Measurements from ENCODE around the gene IST1. TPM values are rescaled to one million over a fixed set of nuclear protein-coding genes. Genes with fewer than 3 reads are reported as not detected.

IST1 gene
- total RNA-seq, 2 donors from 2014 or later: 60.3 to 82.8 TPM

DNA sequence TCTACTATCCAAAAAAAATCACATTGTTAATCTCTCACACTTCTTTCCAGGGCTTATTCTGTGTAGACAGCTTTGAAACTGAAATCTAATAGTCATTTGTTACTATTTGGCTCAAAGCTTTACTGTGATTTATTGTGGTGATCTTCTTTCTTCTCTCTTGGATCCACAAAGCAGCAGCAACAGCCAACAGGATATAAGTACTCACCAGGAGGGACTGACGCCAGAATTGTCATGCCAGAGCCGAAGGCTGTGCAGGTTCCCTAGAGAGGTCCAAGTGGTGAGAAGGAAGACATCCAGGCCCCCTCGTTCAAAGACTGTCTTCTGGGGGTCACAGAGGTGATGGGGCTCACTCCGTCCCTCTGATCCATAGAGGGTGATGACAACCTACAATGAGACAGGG lies 71.6 kb downstream of the IST1 start:
- no peak overlapping the region for H3K4me3 ChIP-seq
- no peaks in the 10 kb centered on the region for H3K27me3 ChIP-seq
- DNase-seq: no peak
- no peaks in the 10 kb centered on the region for H3K9me3 ChIP-seq
- no peak overlapping the region for H3K27ac ChIP-seq
- no peak for TF ChIP-seq POLR2A (IDR thresholded peaks at IDR 0.05)
- TF ChIP-seq, protein P1, sequence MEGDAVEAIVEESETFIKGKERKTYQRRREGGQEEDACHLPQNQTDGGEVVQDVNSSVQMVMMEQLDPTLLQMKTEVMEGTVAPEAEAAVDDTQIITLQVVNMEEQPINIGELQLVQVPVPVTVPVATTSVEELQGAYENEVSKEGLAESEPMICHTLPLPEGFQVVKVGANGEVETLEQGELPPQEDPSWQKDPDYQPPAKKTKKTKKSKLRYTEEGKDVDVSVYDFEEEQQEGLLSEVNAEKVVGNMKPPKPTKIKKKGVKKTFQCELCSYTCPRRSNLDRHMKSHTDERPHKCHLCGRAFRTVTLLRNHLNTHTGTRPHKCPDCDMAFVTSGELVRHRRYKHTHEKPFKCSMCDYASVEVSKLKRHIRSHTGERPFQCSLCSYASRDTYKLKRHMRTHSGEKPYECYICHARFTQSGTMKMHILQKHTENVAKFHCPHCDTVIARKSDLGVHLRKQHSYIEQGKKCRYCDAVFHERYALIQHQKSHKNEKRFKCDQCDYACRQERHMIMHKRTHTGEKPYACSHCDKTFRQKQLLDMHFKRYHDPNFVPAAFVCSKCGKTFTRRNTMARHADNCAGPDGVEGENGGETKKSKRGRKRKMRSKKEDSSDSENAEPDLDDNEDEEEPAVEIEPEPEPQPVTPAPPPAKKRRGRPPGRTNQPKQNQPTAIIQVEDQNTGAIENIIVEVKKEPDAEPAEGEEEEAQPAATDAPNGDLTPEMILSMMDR (IDR thresholded peaks at IDR 0.05): no peak
- H3K4me1 ChIP-seq: no peaks in the 10 kb centered on the region
- H3K36me3 ChIP-seq (replicated peaks in 1 of 2; ENCODE audit: insufficient read depth in 1 of 2, low read depth in 2 of 2): no peaks in the 10 kb centered on the region
- ATAC-seq: no peak
- intact Hi-C loops (cut with DNase I): no loop called here
- 56 to 58% methylated on average over 4 of the region's 4 CpGs for WGBS, 2 donors

DNA sequence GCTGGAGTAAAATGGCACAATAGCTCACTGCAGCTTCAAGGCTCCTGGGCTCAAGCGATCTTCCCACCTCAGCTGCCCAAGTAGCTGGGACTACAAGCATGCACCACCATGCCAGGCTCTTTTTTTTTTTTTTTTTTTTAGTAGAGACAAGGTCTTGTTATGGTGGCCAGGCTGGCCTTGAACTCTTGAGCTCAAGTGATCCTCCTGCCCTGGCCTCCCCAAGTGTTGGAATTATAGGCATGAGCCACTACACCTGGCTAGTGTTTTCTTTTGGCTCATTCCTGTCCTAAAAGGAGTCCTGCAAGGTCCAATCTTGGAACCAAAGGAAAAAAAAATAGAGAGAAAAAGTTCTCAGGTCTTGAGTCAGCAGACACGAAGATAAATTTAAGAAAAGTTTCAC lies 74.0 kb downstream of the IST1 start:
- ATAC-seq (no peak), DNase-seq (no peak)
- Histone ChIP-seq H3K27ac (no peak overlapping the region), H3K27me3 (no peaks in the 10 kb centered on the region), H3K36me3 (replicated peaks in 1 of 2; ENCODE audit: insufficient read depth in 1 of 2, low read depth in 2 of 2) (no peaks in the 10 kb centered on the region), H3K4me3 (no peak overlapping the region), H3K4me1 (no peaks in the 10 kb centered on the region), H3K9me3 (no peaks in the 10 kb centered on the region)
- WGBS, 2 donors: 88% methylated on average over 2 of the region's 2 CpGs
- TF ChIP-seq, protein P1 (IDR thresholded peaks at IDR 0.05): no peak
- no peak for TF ChIP-seq POLR2A (IDR thresholded peaks at IDR 0.05)
- intact Hi-C loops (cut with DNase I): no loop called here

DNA sequence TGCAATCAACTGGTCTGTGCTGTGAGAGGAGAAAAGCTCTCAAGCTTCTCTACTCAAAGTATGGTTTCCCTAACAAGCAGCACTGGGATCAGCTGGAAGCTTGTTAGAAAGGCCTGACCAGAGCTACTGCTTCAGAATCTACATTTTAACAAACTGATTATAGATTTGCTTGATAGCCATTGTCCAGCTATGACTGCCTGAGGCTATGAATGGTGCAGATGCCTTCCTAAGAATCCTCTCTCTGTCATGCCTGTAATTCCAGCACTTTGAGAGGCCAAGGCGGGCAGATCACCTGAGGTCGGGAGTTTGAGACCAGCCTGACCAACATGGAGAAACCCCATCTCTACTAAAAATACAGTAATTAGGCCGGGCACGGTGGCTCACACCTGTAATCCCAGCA lies 76.2 kb downstream of the IST1 start:
- no peaks in the 10 kb centered on the region for H3K4me1 ChIP-seq
- no peaks in the 10 kb centered on the region for H3K9me3 ChIP-seq
- no peaks in the 10 kb centered on the region for H3K27me3 ChIP-seq
- no peak for ATAC-seq
- WGBS, 2 donors: 81 to 91% methylated on average over 4 of the region's 4 CpGs
- H3K27ac ChIP-seq: no peak overlapping the region
- intact Hi-C loops (cut with DNase I): no loop called here
- no peaks in the 10 kb centered on the region for H3K36me3 ChIP-seq (replicated peaks in 1 of 2; ENCODE audit: insufficient read depth in 1 of 2, low read depth in 2 of 2)
- H3K4me3 ChIP-seq: no peak overlapping the region
- TF ChIP-seq, protein P1 (IDR thresholded peaks at IDR 0.05): no peak
- no peak for TF ChIP-seq POLR2A (IDR thresholded peaks at IDR 0.05)
- no peak for DNase-seq

DNA sequence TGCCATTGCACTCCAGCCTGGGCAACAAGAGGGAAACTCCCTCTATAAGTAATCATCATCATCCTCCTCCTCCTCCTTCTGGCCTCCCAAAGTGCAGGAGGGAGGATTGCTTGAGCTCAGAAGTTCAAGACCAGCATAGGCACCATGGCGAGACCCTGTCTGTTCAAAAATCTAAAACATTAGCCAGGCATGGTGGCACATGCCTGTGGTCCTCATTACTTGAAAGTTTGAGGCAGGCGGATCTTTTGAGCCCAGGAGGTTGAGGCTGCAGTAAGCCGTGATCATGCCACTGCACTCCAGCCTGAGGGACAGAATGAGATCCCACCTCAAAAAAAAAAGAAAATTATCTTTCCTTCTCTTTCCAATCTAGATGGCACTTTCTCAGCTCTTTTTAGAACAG lies 77.0 kb downstream of the IST1 start:
- intact Hi-C loops (cut with DNase I): no loop called here
- Histone ChIP-seq H3K4me3 (no peak overlapping the region), H3K27ac (no peak overlapping the region), H3K27me3 (no peaks in the 10 kb centered on the region), H3K4me1 (no peaks in the 10 kb centered on the region), H3K36me3 (replicated peaks in 1 of 2; ENCODE audit: insufficient read depth in 1 of 2, low read depth in 2 of 2) (no peaks in the 10 kb centered on the region), H3K9me3 (no peaks in the 10 kb centered on the region)
- ATAC-seq (no peak), DNase-seq (no peak)
- 84 to 94% methylated on average over 3 of the region's 3 CpGs for WGBS, 2 donors
- no peak for TF ChIP-seq POLR2A (IDR thresholded peaks at IDR 0.05)
- TF ChIP-seq, protein P1 (IDR thresholded peaks at IDR 0.05): no peak

DNA sequence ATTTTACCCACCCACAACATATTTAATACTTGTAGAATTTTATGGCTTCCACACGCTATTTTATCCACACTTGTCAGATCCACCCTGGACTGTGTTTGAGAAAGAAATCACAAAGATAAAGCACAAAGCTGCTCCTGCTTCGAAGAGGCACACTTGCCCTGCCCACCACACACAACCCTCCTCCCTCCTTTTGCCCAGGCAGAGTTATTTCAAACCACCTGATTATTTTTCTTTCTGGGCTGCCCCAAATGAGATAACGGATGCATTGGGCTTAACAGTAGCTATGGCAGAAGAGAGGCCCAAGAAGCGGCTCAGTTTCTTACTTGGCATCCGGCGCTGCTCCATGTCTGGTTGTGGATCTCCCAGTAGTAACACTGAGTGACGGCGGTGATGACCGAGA lies 77.7 kb downstream of the IST1 start:
- no peak overlapping the region for H3K4me3 ChIP-seq
- H3K36me3 ChIP-seq (replicated peaks in 1 of 2; ENCODE audit: insufficient read depth in 1 of 2, low read depth in 2 of 2): no peaks in the 10 kb centered on the region
- ATAC-seq: no peak
- H3K27ac ChIP-seq: no peak overlapping the region
- 51 to 72% methylated on average over 3 to 9 of the region's 9 CpGs for WGBS, 2 donors
- no peak for TF ChIP-seq POLR2A (IDR thresholded peaks at IDR 0.05)
- TF ChIP-seq, protein P1 (IDR thresholded peaks at IDR 0.05): no peak
- intact Hi-C loops (cut with DNase I): no loop called here
- H3K4me1 ChIP-seq: no peaks in the 10 kb centered on the region
- DNase-seq: no peak
- no peaks in the 10 kb centered on the region for H3K9me3 ChIP-seq
- no peaks in the 10 kb centered on the region for H3K27me3 ChIP-seq

Measured in body of pancreas (tissue), 4 donors.